SK-MEL-5 (cell line): ENCODE results near the gene GALNT2. TPM values are rescaled to one million over a fixed set of nuclear protein-coding genes. Genes with fewer than 3 reads are reported as not detected.

Source experiments
- DNase-seq: peaks from one replicate; pipeline ENCODE4 v3.0.0-alpha.2; 2016; ENCODE audit warnings: low read depth, low spot score
- in situ Hi-C: cut with HindIII; loops from 2 replicates; pipeline ENCODE4 v1.10.0; 2016; ENCODE audit warnings: low sequenced_read_pairs, high pct_unique_total_duplicates, low pct_unique_long_range_greater_than_20kb
- total RNA-seq: library from RNA; depleted of rRNA; stranded (reverse); fragments of >200 nt; shearing (Covaris generic); gene quantifications from 2 replicates; pipeline ENCODE4 v1.2.3, GENCODE V29; 2014

The GALNT2 gene
- total RNA-seq, 1 experiment from 2014 or later = 149 TPM

DNA sequence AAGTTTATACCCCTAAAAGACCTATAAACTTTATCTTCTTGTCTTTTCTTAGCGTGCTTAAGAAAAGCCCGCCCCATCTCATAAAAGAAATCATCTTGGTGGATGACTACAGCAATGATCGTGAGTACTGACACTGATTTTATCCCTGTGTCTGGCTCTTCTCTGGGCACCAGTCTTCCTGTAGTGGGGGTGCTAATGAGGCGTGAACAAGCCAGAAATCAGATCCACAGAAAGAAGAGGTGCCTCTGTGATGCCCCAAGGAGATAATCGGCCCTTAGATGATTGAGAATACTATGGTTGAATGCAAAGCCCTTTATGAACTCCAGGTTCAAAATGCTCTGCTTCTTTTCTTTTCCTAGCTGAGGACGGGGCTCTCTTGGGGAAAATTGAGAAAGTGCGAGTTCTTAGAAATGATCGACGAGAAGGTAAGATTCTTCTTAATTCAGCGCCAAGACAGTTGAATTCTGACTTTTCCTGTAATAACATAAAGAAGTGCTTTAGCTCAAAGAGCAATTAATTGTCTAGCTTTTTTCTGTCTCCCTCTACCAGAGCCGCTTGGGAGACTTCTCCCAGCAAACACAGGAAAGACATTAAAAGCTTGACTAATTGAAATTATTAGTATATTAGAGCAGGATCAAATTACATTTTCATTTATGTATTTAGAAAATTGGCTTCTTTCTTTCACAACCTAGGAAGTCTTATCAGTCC lies 169.4 kb downstream of the GALNT2 start:
- DNase-seq = no peak
- in situ Hi-C loops = no loop called here

GRCh38 chr1:230237009-230237370 lies 170.0 kb downstream of the GALNT2 start:
- in situ Hi-C loops = no loop called here
- DNase-seq = no peak

GRCh38 chr1:230237805-230238204 lies 170.8 kb downstream of the GALNT2 start:
- in situ Hi-C loops = no loop called here
- peak; percentile 52 for DNase-seq

DNA sequence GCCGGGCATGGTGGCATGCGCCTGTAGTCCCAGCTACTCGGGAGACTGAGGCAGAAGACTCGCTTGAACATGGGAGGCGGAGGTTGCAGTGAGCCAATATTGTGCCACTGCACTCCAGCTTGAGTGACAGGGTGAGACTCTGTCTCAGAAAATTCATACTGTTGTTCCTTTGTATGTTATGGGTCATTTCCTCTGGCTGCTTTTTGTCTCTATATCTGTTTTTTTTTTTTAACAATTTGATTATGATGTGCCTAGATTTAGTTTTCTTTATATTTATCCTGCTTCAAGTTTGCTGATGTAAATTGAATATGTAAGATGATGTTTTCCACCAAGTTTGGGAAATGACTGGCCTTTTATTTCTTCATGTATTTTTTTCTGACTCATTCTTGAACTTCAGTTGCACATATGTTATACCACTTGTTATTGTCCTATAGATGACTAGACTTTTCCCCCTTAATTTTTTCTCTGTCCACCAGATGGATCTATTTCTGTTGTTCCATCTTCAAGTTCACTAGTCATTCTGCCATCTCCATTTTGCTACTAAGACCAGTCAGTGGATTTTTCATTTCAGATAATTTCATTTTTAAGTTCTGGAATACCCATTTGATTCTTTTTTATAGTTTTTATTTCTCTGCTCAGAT lies 173.5 kb downstream of the GALNT2 start:
- DNase-seq = no peak
- in situ Hi-C loops = no loop called here

GRCh38 chr1:230242326-230242725 lies 175.3 kb downstream of the GALNT2 start:
- in situ Hi-C loops = no loop called here

GRCh38 chr1:230243146-230243545 lies 176.1 kb downstream of the GALNT2 start:
- DNase-seq = no peak
- in situ Hi-C loops = no loop called here

More at GRCh38 chr1:230242326-230242725, 175.3 kb downstream of the GALNT2 start:
- no peak for DNase-seq

GRCh38 chr1:230243583-230244353 lies 176.7 kb downstream of the GALNT2 start:
- no peak for DNase-seq
- in situ Hi-C loops = no loop called here

- in situ Hi-C loops = no loop called here
- no peak for DNase-seq
Measured at GRCh38 chr1:230246551-230246950, 179.5 kb downstream of the GALNT2 start.

DNA sequence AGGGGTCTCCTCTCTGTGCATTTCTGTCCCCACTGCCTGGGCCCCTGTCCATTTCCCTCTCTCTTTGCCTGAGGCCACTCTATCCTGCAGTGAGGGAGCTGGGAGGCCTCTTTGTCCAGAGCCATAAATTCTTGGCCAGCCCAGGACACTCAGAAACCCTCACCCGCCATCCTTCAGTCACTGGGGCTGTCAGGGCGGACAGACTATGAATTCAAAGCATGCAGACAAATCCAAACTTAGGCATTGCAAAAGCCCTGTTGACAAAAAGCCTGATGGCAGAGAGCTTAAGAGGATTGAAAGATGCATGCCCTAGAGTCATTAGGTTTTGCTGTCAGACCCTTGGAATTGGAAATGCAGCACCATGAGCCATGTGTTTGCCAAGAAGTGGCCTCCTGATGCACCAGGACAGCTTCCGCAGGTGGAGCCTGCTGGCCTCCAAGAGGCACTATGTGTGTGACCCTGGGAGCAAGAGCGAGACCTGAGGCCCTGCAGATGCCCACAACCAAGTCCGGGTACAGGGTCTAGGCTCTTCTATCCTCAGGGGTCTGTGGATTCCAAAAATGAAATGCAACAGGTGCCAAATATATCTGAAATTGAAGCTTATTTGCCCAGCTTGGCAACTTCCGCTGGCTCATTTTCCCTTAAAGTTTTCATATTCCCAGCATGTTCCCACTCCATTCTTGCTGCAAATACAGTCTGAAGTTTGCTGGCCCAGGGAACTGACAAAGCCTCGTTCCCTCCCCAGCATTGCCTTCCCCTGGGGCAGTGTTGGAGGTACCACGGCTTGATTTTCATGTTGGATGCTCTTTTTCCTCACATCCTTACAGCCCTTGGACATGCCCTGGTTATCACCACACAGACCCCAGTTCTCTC lies 181.2 kb downstream of the GALNT2 start:
- in situ Hi-C loops = no loop called here
- no peak for DNase-seq

GRCh38 chr1:230248889-230249270 lies 181.8 kb downstream of the GALNT2 start:
- in situ Hi-C loops = no loop called here
- DNase-seq = no peak

DNA sequence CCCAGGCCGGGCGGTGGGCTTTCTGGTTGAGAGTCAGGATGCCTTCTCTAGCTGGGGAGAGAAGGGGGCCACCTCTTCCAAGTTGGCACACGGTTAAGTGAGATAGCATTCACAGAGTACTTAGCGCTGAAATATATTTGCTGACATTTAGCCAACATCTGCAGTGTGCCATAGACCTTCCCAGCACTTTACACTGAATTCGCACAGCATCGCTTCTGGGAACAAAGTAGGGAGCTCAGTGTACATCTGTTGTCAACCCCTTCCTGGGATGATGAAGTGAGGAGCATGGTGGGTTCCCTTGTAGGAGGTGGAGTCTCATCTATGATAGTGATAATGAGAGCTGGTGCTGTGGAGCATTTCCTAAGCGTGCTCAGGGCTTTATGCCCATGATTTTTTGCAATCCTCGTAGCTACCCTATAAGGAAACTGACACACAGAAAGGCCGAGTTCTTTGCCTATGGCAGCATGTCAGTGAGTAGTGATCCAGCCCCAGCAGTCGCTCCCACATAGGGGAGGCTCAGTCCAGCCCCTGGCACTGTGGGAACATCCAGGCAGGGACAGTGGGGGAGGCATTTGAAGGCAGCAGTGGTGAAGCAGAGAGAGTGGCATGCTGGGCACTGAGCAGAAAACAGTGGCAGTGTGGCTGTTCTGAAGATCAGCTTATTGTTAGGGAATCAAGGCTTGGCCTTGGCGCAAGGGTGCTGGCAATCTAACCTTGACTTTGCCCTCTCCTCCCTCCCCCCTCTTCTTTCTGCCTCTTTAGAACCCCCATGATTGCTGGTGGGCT lies 182.8 kb downstream of the GALNT2 start:
- DNase-seq = no peak
- in situ Hi-C loops = no loop called here

GRCh38 chr1:230250666-230251065 lies 183.6 kb downstream of the GALNT2 start:
- in situ Hi-C loops = no loop called here
- no peak for DNase-seq

- DNase-seq = no peak
- in situ Hi-C loops = no loop called here
Measured at GRCh38 chr1:230251644-230252191, 184.7 kb downstream of the GALNT2 start.

DNA sequence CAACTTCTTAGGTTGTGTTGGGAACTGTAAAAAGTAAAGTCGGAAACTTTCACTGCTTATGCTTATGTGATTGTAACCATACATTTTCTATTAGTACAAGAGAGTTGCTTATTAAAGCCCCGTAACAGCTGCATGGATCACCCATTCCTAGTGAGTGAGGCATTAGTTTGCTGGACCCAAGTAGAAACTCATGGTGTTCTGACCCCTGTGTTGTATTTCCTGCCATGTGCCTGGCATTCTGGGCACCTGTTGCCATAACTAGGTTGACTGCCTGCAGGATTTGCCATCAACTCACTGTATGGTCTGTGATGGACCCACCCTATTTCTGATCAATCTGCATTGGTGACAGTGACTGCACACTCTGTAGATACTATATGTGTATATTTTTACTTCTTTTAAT lies 186.1 kb downstream of the GALNT2 start:
- no peak for DNase-seq
- in situ Hi-C loops = no loop called here

- no peak for DNase-seq
- in situ Hi-C loops = no loop called here
Measured at GRCh38 chr1:230254265-230254664, 187.2 kb downstream of the GALNT2 start.

DNA sequence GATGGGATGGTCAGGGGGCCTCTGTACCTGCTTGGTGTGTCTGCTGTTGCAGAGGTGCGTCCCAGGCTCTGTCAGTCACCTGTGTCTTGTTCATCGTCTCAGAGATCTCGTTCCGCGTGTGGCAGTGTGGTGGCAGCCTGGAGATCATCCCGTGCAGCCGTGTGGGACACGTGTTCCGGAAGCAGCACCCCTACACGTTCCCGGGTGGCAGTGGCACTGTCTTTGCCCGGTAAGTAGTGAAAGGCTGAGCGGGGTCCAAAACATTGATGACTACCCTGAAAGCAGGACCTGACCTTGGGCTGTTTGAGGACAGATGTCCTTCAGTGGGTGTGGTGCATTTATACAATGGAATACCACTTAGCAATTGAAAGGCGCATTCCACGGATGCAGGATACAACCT lies 188.1 kb downstream of the GALNT2 start:
- in situ Hi-C loops = no loop called here
- DNase-seq = no peak

- no peak for DNase-seq
- in situ Hi-C loops = no loop called here
Measured at GRCh38 chr1:230255991-230256390, 189.0 kb downstream of the GALNT2 start.
